Measurements from ENCODE around the gene PPIA.
A peak's percentile ranks its signal among the peaks of the same experiment; 100 is the strongest.

GRCh38 chr7:44767912-44768627 is 28.4 kb upstream of the PPIA start:
- TF ChIP-seq POLR2AphosphoS5 (IDR thresholded peaks at IDR 0.05) (peak in 1 of 3 donors; percentile 14), CTCF (IDR thresholded peaks at IDR 0.05) (no peak)

Data from breast epithelium (tissue), 3 donors.